ENCODE data around the gene FSD1. TPM values are rescaled to one million over a fixed set of nuclear protein-coding genes. Genes with fewer than 3 reads are reported as not detected.

The FSD1 gene
- total RNA-seq, 2 experiments from 2014 or later, result 19.8 to 23.2 TPM

- peaks cover 84% of the 10 kb centered on the region for H3K36me3 ChIP-seq (ENCODE audit: insufficient read depth, low read length)
- POLR2A ChIA-PET, result no interaction called here
- DNase-seq (ENCODE audit: low spot score), result peak; percentile 31
Measured at GRCh38 chr19:4362831-4363545, 58.6 kb downstream of the FSD1 start.

GRCh38 chr19:4363571-4364304, 59.3 kb downstream of the FSD1 start:
- intact Hi-C loops (cut with micrococcal nuclease; ENCODE audit: unreplicated experiment), result no loop called here
- no TSS peak for BruUV-seq (replicated peaks)

More at GRCh38 chr19:4362831-4363545, 58.6 kb downstream of the FSD1 start:
- H3K27ac ChIP-seq (ENCODE audit: low read depth, low read length, poor library complexity, severe bottlenecking), result no peak overlapping the region
- H4K20me1 ChIP-seq (ENCODE audit: insufficient read depth, low read length), result no peaks in the 10 kb centered on the region
- no peaks in the 10 kb centered on the region for H3K79me2 ChIP-seq (ENCODE audit: insufficient read depth, low read depth, low read length)
- no peak overlapping the region for H3K4me2 ChIP-seq (ENCODE audit: low read length)
- H3K4me1 ChIP-seq (ENCODE audit: insufficient read depth, low read length, poor library complexity, severe bottlenecking), result no peaks in the 10 kb centered on the region
- no peaks in the 10 kb centered on the region for H3K9me3 ChIP-seq (ENCODE audit: low read length)
- no peak overlapping the region for H3K4me3 ChIP-seq (ENCODE audit: low read depth, low read length, poor library complexity, severe bottlenecking)
- no peak for TF ChIP-seq EZH2phosphoT487 (IDR thresholded peaks at IDR 0.05; ENCODE audit: borderline replicate concordance, low read depth, low read length)
- TF ChIP-seq CTCF (conservative IDR thresholded peaks at IDR 0.05; ENCODE audit: low read length), result peak; percentile 53; the same call in 1 of the 2 replicates
- CTCF ChIA-PET (ENCODE audit: unreplicated experiment), result interaction anchor here (1.0 kb wide), 1 partner anchor 37 kb away, joined by 4 read pairs; the partner anchor contains the start of gene SH3GL1
- intact Hi-C loops (cut with micrococcal nuclease; ENCODE audit: unreplicated experiment), result no loop called here
- H2AFZ ChIP-seq (ENCODE audit: low read length), result no peak overlapping the region
- no peaks in the 10 kb centered on the region for H3K9me2 ChIP-seq (ENCODE audit: insufficient read depth, low read length)
- no TSS peak for BruUV-seq (replicated peaks)

More at GRCh38 chr19:4363571-4364304, 59.3 kb downstream of the FSD1 start:
- peaks cover 76% of the 10 kb centered on the region for H3K36me3 ChIP-seq (ENCODE audit: insufficient read depth, low read length)
- no peaks in the 10 kb centered on the region for H3K9me2 ChIP-seq (ENCODE audit: insufficient read depth, low read length)
- no peaks in the 10 kb centered on the region for H3K9me3 ChIP-seq (ENCODE audit: low read length)
- H3K4me3 ChIP-seq (ENCODE audit: low read depth, low read length, poor library complexity, severe bottlenecking), result no peak overlapping the region
- TF ChIP-seq CTCF (conservative IDR thresholded peaks at IDR 0.05; ENCODE audit: low read length) (no peak), EZH2phosphoT487 (IDR thresholded peaks at IDR 0.05; ENCODE audit: borderline replicate concordance, low read depth, low read length) (no peak)
- peaks cover 7% of the 10 kb centered on the region for H3K4me1 ChIP-seq (ENCODE audit: insufficient read depth, low read length, poor library complexity, severe bottlenecking)
- H2AFZ ChIP-seq (ENCODE audit: low read length), result no peak overlapping the region
- H3K79me2 ChIP-seq (ENCODE audit: insufficient read depth, low read depth, low read length), result no peaks in the 10 kb centered on the region
- no peak overlapping the region for H3K4me2 ChIP-seq (ENCODE audit: low read length)
- no peak for DNase-seq (ENCODE audit: low spot score)
- no peak overlapping the region for H3K27ac ChIP-seq (ENCODE audit: low read depth, low read length, poor library complexity, severe bottlenecking)
- ChIA-PET POLR2A (no interaction called here), CTCF (ENCODE audit: unreplicated experiment) (interaction anchor here (1.0 kb wide), 1 partner anchor 36 kb away, joined by 4 read pairs; the partner anchor contains the start of gene SH3GL1)
- no peaks in the 10 kb centered on the region for H4K20me1 ChIP-seq (ENCODE audit: insufficient read depth, low read length)

Measured in OCI-LY7 (cell line).